Aorta (tissue), 5 donors: ENCODE measurements around the gene PLEKHG3. TPM values are rescaled to one million over a fixed set of nuclear protein-coding genes. Genes with fewer than 3 reads are reported as not detected.
A peak's percentile ranks its signal among the peaks of the same experiment; 100 is the strongest.

Experiments
- ATAC-seq: fragments of 200-7000 bp; cut with Tn5 transposase; one replicate; pipeline ENCODE4 v1.9.1; 2022; ENCODE audit warnings: moderate library complexity; ENCODE audit not compliant: low FRiP score
- DNase-seq, 2 donors: peaks; one replicate each; pipeline ENCODE4 v3.0.0-alpha.2; 2020
- H3K27ac ChIP-seq, 2 donors: one replicate each; pipeline ENCODE4 v1.5.1; 2013; ENCODE audit warnings: low read length in 2 of 2, mild to moderate bottlenecking in 2 of 2, moderate library complexity in 2 of 2, control low read depth in 1 of 2, inconsistent platforms in 1 of 2, low read depth in 1 of 2
- H3K27me3 ChIP-seq, 2 donors: one replicate each; pipeline ENCODE4 v1.6.1; 2013; ENCODE audit warnings: control low read depth in 1 of 2, low read length in 1 of 2, mild to moderate bottlenecking in 1 of 2, moderate library complexity in 1 of 2; ENCODE audit not compliant: insufficient read depth in 2 of 2, control insufficient read depth in 1 of 2
- H3K36me3 ChIP-seq, 2 donors: one replicate each; pipeline ENCODE4 v1.6.1; 2013; ENCODE audit warnings: control low read depth in 1 of 2, low read length in 1 of 2, mild to moderate bottlenecking in 1 of 2; ENCODE audit not compliant: insufficient read depth in 2 of 2, control insufficient read depth in 1 of 2
- H3K4me1 ChIP-seq, 2 donors: one replicate each; pipeline ENCODE4 v1.6.1; 2013; ENCODE audit warnings: low read length in 2 of 2, control low read depth in 1 of 2, mild to moderate bottlenecking in 1 of 2, moderate library complexity in 1 of 2; ENCODE audit not compliant: insufficient read depth in 2 of 2, control insufficient read depth in 1 of 2
- H3K4me3 ChIP-seq, 2 donors: one replicate each; pipeline ENCODE4 v1.5.1; 2013; ENCODE audit warnings: low read length in 2 of 2, control low read depth in 1 of 2, mild to moderate bottlenecking in 1 of 2
- H3K9me3 ChIP-seq: one replicate; pipeline ENCODE4 v1.6.1; 2013; ENCODE audit warnings: mild to moderate bottlenecking, low read length; ENCODE audit not compliant: control insufficient read depth
- WGBS, 2 donors: extraction: QIAGEN DNeasy Blood & Tissue Kit; methylation state at CpG; one replicate each; pipeline ENCODE4 v1.1.7; 2013; 5-methylcytosine and 5-hydroxymethylcytosine counted together
- intact Hi-C, 2 donors: fragments of 100-400 bp; cut with DNase I; formaldehyde crosslinking; loops; one replicate each; pipeline versions ENCODE4 v1.14.2 to v1.15.0; 2022
- polyA plus RNA-seq, 2 donors: library from polyadenylated mRNA; stranded (reverse); fragments of 200-250 nt; gene quantifications; one replicate each; pipeline ENCODE4 v1.2.3, GENCODE V29; 2013
- total RNA-seq, 2 donors: library from RNA; stranded (reverse); fragmentation: NEBNext Ultra II Directional; extraction: Animal tissue kit (Norgen Biotek cat#: 25700); gene quantifications; one replicate each; pipeline ENCODE4 v1.2.1, GENCODE V29; 2021
- donor health status: healthy with polysubstance abuse.
- donor health status: Bipolar disorder and iron deficiency.
- donor health status: DM: no; HTN: no; CAD: no.
- donor health status: DM: no; HTN: no; CAD: no.
- donor health status: DM: yes; HTN: yes; CAD: no.

PLEKHG3 gene
- total and polyA plus RNA-seq, 4 donors, result 10.9 to 82.9 (median 48.2) TPM

DNA sequence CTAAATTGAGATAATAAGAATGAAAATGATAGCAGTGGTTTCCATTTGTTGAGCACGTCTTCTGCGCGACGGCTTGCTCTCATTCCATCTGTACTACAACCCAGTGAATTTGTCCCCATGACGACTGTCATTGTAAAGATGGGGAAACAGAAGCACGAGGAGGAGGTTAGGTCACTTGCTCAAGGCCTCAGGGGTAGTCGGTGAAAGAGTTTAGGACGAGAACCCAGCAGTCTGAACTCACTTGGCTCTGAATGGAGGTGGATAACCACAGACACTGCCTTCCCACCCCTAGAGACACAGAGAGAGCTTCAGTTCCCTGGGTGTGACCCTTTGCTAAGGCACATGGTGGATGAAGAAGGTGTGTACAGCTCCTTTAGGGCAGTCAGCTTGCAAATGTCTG, 30.9 kb upstream of the PLEKHG3 start:
- intact Hi-C loops, result loop anchor here (2.0 to 10.0 kb wide), 4 partner anchors 34 to 211 kb away; no protein-coding TSS in a partner anchor
- 94 to 95% methylated on average over 8 of the region's 8 CpGs for WGBS, 2 donors
- no peaks in the 10 kb centered on the region for H3K4me1 ChIP-seq
- DNase-seq (no peak), ATAC-seq (no peak)
- H3K9me3 ChIP-seq, result no peaks in the 10 kb centered on the region
- H3K4me3 ChIP-seq, result no peak overlapping the region
- no peaks in the 10 kb centered on the region for H3K36me3 ChIP-seq
- no peak overlapping the region for H3K27ac ChIP-seq
- no peaks in the 10 kb centered on the region for H3K27me3 ChIP-seq

DNA sequence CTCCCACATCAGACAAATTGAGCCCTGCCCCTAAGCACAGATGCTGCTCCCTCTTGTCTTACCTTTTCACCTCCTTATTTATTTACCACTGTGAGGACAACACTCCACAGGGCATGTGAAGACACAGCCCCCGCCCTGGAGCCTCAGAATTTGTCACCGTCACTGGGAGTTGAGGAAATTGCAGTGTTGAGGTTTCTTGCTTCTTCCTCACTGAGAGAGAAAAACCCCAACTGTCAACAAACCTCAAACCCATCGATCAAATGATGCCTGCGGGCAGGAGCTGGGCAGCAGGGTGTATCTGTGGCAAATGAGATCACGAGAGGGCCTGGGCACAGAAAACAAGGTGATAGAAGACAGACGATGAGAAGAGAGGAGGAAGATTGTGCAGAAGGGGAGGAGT, 30.5 kb upstream of the PLEKHG3 start:
- Histone ChIP-seq H3K36me3 (no peaks in the 10 kb centered on the region), H3K27me3 (no peaks in the 10 kb centered on the region), H3K4me1 (no peaks in the 10 kb centered on the region), H3K4me3 (no peak overlapping the region), H3K27ac (no peak overlapping the region), H3K9me3 (no peaks in the 10 kb centered on the region)
- intact Hi-C loops, result loop anchor here (2.0 to 10.0 kb wide), 4 partner anchors 34 to 211 kb away; no protein-coding TSS in a partner anchor
- WGBS, 2 donors, result 69 to 75% methylated on average over 6 of the region's 6 CpGs
- ATAC-seq (no peak), DNase-seq (no peak)

DNA sequence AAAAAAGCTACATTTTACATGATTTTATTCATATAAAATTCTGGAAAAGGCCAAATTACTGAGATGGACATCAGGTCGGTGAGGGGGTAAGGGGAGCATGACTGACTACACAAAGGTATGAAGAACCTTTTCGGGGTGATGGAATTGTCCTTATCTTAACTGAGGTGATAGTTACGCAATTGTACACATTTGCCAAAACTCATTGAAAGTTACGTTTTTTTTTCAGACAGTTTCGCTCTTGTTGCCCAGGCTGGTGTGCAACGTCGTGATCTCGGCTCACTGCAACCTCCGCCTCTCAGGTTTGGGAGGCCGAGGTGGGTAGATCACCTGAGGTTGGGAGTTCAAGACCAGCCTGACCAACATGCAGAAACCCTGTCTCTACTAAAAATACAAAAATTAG, 29.4 kb upstream of the PLEKHG3 start:
- DNase-seq (no peak), ATAC-seq (no peak)
- Histone ChIP-seq H3K36me3 (no peaks in the 10 kb centered on the region), H3K4me1 (no peaks in the 10 kb centered on the region), H3K4me3 (no peak overlapping the region), H3K9me3 (no peaks in the 10 kb centered on the region), H3K27me3 (no peaks in the 10 kb centered on the region), H3K27ac (no peak overlapping the region)
- intact Hi-C loops, result loop anchor here (5.0 to 10.0 kb wide), 3 partner anchors 32 to 210 kb away; no protein-coding TSS in a partner anchor
- WGBS, 2 donors, result 45 to 63% methylated on average over 10 of the region's 10 CpGs

DNA sequence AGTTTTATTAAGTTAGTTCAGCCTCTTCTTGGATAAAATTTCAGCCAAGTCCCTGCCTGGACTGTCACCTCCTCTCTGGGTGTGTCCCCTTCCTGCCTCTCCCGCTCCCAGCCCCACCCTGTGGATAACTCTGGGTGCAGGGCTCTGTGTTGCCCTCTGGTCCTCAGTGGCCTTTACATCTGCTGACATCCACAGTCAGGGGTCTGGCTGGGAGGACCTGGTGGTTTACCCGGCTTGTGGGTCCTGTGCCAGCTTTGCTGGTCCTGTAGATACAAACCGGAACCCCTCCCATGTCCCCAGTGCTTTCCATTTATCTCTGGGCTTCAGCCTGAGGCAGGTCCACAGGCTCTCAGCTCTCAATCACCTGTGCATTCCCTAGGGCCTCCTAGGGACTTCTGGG, 28.9 kb upstream of the PLEKHG3 start:
- 69 to 76% methylated on average over 3 of the region's 3 CpGs for WGBS, 2 donors
- DNase-seq, result no peak
- H3K36me3 ChIP-seq, result no peaks in the 10 kb centered on the region
- intact Hi-C loops, result loop anchor here (10.0 kb wide), 2 partner anchors 49 to 209 kb away; no protein-coding TSS in a partner anchor
- no peak overlapping the region for H3K4me3 ChIP-seq
- H3K4me1 ChIP-seq, result no peaks in the 10 kb centered on the region
- no peak overlapping the region for H3K27ac ChIP-seq
- no peaks in the 10 kb centered on the region for H3K27me3 ChIP-seq
- no peaks in the 10 kb centered on the region for H3K9me3 ChIP-seq
- no peak for ATAC-seq

DNA sequence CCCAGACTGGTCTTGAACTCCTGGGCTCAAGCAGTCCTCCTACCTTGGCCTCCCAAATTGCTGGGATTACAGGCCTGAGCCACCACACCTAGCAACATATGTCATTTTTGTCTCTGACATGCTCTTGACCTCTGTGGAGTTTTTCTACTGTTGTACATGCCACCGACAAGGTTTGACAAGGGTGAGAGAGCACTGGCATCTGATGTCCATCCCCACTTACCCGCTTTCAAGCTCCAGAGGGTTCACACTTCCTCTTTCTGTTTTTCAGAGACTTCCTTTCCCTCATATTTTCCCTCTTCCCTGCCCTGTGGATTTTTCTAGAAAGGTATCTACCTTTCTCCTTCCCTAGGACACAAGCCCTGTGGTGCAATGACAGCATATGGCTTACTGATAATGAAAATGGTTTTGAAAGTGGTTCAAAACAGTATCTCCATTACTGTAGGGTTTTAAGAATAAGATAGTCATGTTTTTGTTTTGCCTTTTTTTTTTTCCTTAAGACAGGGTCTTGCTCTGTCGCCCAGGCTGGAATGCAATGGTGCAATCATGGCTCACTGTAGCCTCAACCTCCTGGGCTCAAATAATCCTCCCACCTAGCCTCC, 27.7 kb upstream of the PLEKHG3 start:
- intact Hi-C loops, result loop anchor here (10.0 kb wide), 2 partner anchors 48 to 208 kb away; no protein-coding TSS in a partner anchor
- no peaks in the 10 kb centered on the region for H3K27me3 ChIP-seq
- no peak overlapping the region for H3K4me3 ChIP-seq
- no peaks in the 10 kb centered on the region for H3K4me1 ChIP-seq
- no peak for DNase-seq
- H3K27ac ChIP-seq, result no peak overlapping the region
- no peaks in the 10 kb centered on the region for H3K36me3 ChIP-seq
- no peak for ATAC-seq
- WGBS, 2 donors, result 86 to 94% methylated on average over 3 of the region's 3 CpGs
- H3K9me3 ChIP-seq, result no peaks in the 10 kb centered on the region

DNA sequence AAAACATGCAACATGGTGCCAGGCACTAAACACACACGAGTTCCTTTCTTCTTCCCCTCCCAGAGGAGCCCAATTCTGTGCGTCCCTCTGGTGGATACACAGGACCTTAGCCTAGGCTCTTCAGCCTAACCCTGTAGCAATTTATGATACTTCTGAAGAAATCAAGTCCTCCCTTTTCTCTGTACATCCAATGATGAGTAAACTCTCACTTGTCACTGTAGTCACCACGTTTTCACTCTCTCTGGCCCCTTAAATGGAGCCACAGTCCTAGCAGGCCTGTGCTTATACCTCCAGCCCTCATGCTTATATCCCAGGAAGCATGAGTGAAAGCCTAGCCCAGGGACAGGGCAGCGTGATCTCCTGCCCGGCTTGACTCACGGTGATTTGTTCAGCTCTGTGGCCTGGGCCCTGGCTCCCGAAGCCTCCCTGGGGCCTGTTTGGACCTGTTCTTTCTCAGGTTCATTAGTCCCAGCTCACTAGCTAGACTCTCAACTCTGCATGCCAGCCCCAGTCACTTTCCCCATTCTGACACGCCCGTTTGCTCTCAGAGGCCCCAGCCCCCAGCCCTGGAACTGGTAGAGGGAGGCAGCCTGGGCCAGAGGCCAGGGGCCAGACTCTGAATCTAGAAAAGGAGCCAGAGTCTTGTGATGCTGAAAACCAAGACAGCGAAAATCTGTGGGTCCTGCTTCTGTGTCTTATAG, 24.1 kb upstream of the PLEKHG3 start:
- Histone ChIP-seq H3K9me3 (no peaks in the 10 kb centered on the region), H3K4me3 (no peak overlapping the region), H3K27me3 (no peaks in the 10 kb centered on the region), H3K27ac (peak overlapping the region; percentile 48 to 62), H3K36me3 (no peaks in the 10 kb centered on the region), H3K4me1 (no peaks in the 10 kb centered on the region)
- ATAC-seq, result peak; percentile 26
- peak; percentile 69 to 80 for DNase-seq
- WGBS, 2 donors, result 14 to 18% methylated on average over 10 of the region's 10 CpGs
- intact Hi-C loops, result no loop called here

DNA sequence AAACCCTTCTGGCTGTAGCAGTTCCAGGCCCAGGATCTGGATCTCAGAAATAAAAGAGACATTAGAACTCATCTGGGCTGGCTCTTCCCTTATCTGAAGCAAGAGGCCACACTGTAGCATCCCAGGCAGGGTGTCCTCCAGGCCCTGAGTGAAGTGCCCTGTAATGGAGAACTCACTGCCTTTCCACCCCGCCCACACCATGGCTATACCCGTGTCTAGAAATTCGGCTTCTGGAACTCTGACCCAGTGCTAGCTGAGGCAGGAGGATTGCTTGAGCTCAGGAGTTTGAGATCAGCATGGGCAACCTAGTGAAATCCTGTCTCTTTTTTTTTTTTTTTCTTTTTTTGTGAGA, 23.5 kb upstream of the PLEKHG3 start:
- Histone ChIP-seq H3K4me1 (no peaks in the 10 kb centered on the region), H3K27me3 (no peaks in the 10 kb centered on the region), H3K27ac (peak overlapping the region; percentile 48 to 62), H3K9me3 (no peaks in the 10 kb centered on the region), H3K4me3 (no peak overlapping the region), H3K36me3 (no peaks in the 10 kb centered on the region)
- ATAC-seq, result no peak
- intact Hi-C loops, result no loop called here
- DNase-seq, result no peak
- WGBS, 2 donors, result 40 to 41% methylated on average over 3 of the region's 3 CpGs

DNA sequence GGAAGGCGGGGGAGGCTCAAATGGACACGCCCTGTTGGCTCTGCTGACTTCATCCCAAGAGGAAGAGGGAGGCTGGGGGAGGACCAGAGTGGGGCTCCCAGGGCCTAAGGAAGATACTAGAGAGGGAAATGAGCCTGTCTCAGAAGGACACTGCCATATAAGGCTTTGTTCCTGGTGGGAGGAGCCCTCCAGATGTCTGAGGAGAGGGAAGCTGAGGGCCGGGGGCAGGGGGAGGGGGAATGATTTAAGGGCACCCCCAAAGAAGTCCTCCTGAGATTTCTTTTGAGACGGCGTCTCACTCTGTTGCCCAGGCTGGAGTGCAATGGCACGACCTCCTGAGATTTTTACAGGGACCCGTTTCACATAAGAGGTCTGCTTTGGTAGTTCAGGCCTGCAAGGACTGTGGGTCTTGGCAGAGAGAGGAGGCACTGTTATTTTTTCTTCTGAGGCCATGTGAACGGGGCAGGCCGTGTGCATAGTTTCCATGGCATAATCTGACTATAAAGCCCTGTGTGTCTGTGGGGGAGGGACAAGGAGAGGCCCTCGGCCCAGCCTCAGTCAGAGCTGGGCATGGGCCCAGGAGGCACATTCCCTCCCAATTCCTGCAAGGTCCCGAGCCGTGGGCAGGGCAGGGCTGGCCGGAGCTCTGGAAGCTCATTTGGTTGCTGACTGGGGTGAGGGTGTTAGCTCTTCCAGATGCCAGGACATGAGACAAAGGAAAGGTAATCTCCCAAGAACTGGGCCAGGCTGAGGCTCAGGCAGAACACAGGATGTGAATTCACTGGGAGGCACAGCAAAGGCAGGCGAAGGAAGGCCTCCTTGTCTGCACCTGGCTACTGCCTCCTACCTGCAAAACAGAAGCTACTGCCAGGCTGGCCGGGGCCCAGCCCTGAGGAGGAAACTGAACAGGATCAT, 22.2 kb upstream of the PLEKHG3 start:
- peak; percentile 92 to 94 for DNase-seq
- no peaks in the 10 kb centered on the region for H3K36me3 ChIP-seq
- intact Hi-C loops, result loop anchor here in 1 of 2 donors (2.0 kb wide), 1 partner anchor 23 kb away; the partner anchor contains the start of gene PLEKHG3

More for the DNA sequence above, 22.2 kb upstream of the PLEKHG3 start:
- H3K27me3 ChIP-seq, result no peaks in the 10 kb centered on the region
- H3K27ac ChIP-seq, result peak overlapping the region; percentile 71 to 96
- H3K4me1 ChIP-seq, result no peaks in the 10 kb centered on the region
- WGBS, 2 donors, result 6 to 12% methylated on average over 15 of the region's 15 CpGs
- no peak overlapping the region for H3K4me3 ChIP-seq
- peak; percentile 93 for ATAC-seq
- H3K9me3 ChIP-seq, result no peaks in the 10 kb centered on the region
